Subcutaneous adipose tissue (tissue), 4 donors: ENCODE data around the gene D2HGDH. TPM values are rescaled to one million over a fixed set of nuclear protein-coding genes. Genes with fewer than 3 reads are reported as not detected.

Experiments used
- CTCF ChIP-seq: fragments of 450-650 bp; IDR thresholded peaks from one replicate; pipeline ENCODE4 v1.5.1; 2016; ENCODE audit warnings: low read depth, mild to moderate bottlenecking, control low read depth, antibody characterized with exemption, moderate library complexity
- total RNA-seq, 4 donors: library from RNA; depleted of rRNA; stranded (reverse); fragments of >200 nt; gene quantifications; one replicate each; pipeline ENCODE4 v1.1.0, GENCODE V29; 2016

Gene D2HGDH
- total RNA-seq, 4 donors from 2014 or later: 12.1 to 44.3 (median 13.4) TPM

GRCh38 chr2:241803387-241804325 is 69.2 kb downstream of the D2HGDH start:
- TF ChIP-seq CTCF: no peak

- no peak for TF ChIP-seq CTCF
These were observed 70.1 kb downstream of the D2HGDH start for GRCh38 chr2:241804326-241805229.

GRCh38 chr2:241808051-241808720 is 73.8 kb downstream of the D2HGDH start:
- no peak for TF ChIP-seq CTCF

GRCh38 chr2:241808721-241809382 is 74.4 kb downstream of the D2HGDH start, which contains the start of gene NEU4:
NEU4 (plus strand) TSS chr2:241809193; CDS start chr2:241814485, 5,292 bp downstream.
- no peak for TF ChIP-seq CTCF

GRCh38 chr2:241809383-241810306 is 75.2 kb downstream of the D2HGDH start:
- no peak for TF ChIP-seq CTCF
